Epidermal melanocyte (primary cell): ENCODE data around the gene ARID1A.
"Not testable (repeated sequence)": the region's sequence is repeated elsewhere in the genome, so short reads cannot be mapped to it uniquely, and the experiment has no call there.

Experiments
- DNase-seq: peaks from one replicate; pipeline ENCODE4 v3.0.0; 2011; ENCODE audit warnings: low spot score; ENCODE audit not compliant: insufficient read length

Gene ARID1A

GRCh38 chr1:26695356-26696118, at the start of gene ARID1A:
Gene ARID1A (plus strand): TSS chr1:26696015. CDS start chr1:26696404, 389 bp downstream.
- DNase-seq = peak; percentile 66

- no peak for DNase-seq
These were observed 31.0 kb upstream of the ARID1A start for GRCh38 chr1:26664802-26665201.

- DNase-seq = no peak
These were observed 29.0 kb upstream of the ARID1A start for GRCh38 chr1:26666855-26667254.

- DNase-seq = not testable (repeated sequence)
These were observed 27.6 kb upstream of the ARID1A start for GRCh38 chr1:26668106-26668786.

GRCh38 chr1:26677306-26678115, 18.3 kb upstream of the ARID1A start:
- DNase-seq = no peak

- DNase-seq = no peak
These were observed 10.9 kb upstream of the ARID1A start for GRCh38 chr1:26684763-26685508.

GRCh38 chr1:26686795-26687194, 9.0 kb upstream of the ARID1A start:
- no peak for DNase-seq

GRCh38 chr1:26689504-26689903, 6.3 kb upstream of the ARID1A start:
- no peak for DNase-seq

GRCh38 chr1:26690157-26690556, 5.7 kb upstream of the ARID1A start:
- DNase-seq = no peak

GRCh38 chr1:26690576-26691031, 5.2 kb upstream of the ARID1A start:
- DNase-seq = no peak

- peak; percentile 91 for DNase-seq
These were observed 3.5 kb upstream of the ARID1A start for GRCh38 chr1:26692211-26692792.

- DNase-seq = peak; percentile 87
These were observed 2.9 kb upstream of the ARID1A start for GRCh38 chr1:26692793-26693490.

GRCh38 chr1:26693599-26694572, 1.9 kb upstream of the ARID1A start:
- DNase-seq = no peak

- no peak for DNase-seq
These were observed 1.0 kb upstream of the ARID1A start for GRCh38 chr1:26694638-26695355.

- DNase-seq = no peak
These were observed 371 bp downstream of the ARID1A start for GRCh38 chr1:26696119-26696653.

- DNase-seq = no peak
These were observed 1.0 kb downstream of the ARID1A start for GRCh38 chr1:26696654-26697430.

- DNase-seq = no peak
These were observed 1.7 kb downstream of the ARID1A start for GRCh38 chr1:26697431-26697977.
